LNCaP clone FGC (cell line): ENCODE measurements around the gene CYP4Z1.
A peak's percentile ranks its signal among the peaks of the same experiment; 100 is the strongest.
"Not testable (repeated sequence)": the region's sequence is repeated elsewhere in the genome, so short reads cannot be mapped to it uniquely, and the experiment has no call there.

Experiments used
- DNase-seq: peaks from one replicate; pipeline ENCODE4 v3.0.0-alpha.2; 2011; ENCODE audit warnings: low read depth
- H3K4me3 ChIP-seq: 2 replicates; pipeline ENCODE4 v1.5.1; 2011; ENCODE audit warnings: mild to moderate bottlenecking, low read depth, low read length, control low read depth
- TF ChIP-seq, protein P1 (sequence below): IDR thresholded peaks from 2 replicates; pipeline ENCODE4 v1.5.1; 2012; ENCODE audit warnings: mild to moderate bottlenecking; ENCODE audit not compliant: control insufficient read depth, insufficient read depth; ENCODE audit errors: extremely low read depth

CYP4Z1 gene

GRCh38 chr1:47031585-47031984 lies 35.4 kb upstream of the CYP4Z1 start:
- TF ChIP-seq, protein P1, sequence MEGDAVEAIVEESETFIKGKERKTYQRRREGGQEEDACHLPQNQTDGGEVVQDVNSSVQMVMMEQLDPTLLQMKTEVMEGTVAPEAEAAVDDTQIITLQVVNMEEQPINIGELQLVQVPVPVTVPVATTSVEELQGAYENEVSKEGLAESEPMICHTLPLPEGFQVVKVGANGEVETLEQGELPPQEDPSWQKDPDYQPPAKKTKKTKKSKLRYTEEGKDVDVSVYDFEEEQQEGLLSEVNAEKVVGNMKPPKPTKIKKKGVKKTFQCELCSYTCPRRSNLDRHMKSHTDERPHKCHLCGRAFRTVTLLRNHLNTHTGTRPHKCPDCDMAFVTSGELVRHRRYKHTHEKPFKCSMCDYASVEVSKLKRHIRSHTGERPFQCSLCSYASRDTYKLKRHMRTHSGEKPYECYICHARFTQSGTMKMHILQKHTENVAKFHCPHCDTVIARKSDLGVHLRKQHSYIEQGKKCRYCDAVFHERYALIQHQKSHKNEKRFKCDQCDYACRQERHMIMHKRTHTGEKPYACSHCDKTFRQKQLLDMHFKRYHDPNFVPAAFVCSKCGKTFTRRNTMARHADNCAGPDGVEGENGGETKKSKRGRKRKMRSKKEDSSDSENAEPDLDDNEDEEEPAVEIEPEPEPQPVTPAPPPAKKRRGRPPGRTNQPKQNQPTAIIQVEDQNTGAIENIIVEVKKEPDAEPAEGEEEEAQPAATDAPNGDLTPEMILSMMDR, result no peak
- DNase-seq, result no peak
- H3K4me3 ChIP-seq, result no peak overlapping the region

DNA sequence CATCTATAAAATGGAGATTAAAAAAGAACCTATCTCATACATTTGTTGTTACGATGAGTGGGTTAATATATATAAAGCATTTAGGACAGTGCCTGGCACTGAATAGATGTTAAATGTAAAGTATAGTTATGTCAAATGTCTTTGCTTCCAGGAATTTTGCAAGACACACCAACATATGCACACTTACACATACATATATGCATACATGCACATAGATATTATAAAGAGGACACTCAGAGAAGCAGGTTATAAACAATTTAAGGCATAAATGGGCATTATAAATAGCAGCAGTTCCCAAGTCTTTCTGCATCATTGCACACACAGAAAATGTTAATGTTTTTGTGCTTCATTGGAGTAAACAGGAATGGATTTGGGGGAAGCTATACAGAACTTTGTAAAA lies 30.3 kb upstream of the CYP4Z1 start:
- TF ChIP-seq, protein P1, result no peak
- no peak for DNase-seq
- no peak overlapping the region for H3K4me3 ChIP-seq

GRCh38 chr1:47059376-47059775 lies 7.7 kb upstream of the CYP4Z1 start:
- H3K4me3 ChIP-seq, result no peak overlapping the region
- peak; percentile 90 for DNase-seq
- TF ChIP-seq, protein P1, result no peak

DNA sequence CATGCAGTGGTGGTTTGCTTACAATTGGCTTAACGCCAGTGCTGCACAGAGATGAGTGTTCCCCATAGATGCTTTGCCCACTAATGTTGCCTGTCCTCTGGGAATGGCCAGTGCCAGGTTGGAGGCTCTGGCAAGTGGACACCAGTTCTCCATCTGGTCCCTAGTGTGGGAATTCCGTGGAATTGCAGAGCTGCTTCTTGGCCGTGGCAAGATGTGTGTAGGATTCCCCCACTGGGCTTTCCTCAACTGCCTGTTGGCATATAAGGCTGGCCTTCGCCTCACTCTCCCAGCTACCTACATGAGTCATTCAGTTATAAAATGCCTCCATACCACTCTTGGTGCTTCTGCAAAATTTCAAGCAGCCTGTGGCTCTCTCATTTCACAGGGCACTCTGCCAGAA lies 2.0 kb downstream of the CYP4Z1 start:
- not testable (repeated sequence) for DNase-seq, H3K4me3 ChIP-seq

- H3K4me3 ChIP-seq, DNase-seq: not testable (repeated sequence)
Measured at GRCh38 chr1:47069509-47069908, 2.5 kb downstream of the CYP4Z1 start.

- TF ChIP-seq, protein P1, result peak; percentile 57
- DNase-seq, H3K4me3 ChIP-seq: not testable (repeated sequence)
Measured at GRCh38 chr1:47089356-47089755, 22.3 kb downstream of the CYP4Z1 start.

DNA sequence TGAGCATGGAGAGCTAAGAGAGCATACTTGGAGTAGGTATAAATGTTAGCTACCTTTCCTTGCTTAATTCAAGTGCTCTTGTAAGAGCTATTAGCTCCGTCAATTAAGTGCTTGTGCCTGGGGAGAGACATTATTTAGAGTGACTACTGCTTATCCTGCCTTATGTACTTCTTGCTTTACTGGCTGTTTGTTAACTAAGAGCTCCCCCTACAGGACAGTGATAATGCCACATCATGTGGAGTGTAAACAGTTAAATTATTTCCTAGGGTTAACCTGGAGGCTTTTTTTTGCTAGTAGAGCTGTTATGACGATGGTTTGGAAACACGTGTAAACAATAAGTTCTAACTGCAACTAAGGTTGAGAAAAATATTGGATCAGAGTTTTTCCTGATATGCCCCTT lies 24.4 kb downstream of the CYP4Z1 start:
- H3K4me3 ChIP-seq, DNase-seq: not testable (repeated sequence)
- TF ChIP-seq, protein P1, result peak; percentile 30

DNA sequence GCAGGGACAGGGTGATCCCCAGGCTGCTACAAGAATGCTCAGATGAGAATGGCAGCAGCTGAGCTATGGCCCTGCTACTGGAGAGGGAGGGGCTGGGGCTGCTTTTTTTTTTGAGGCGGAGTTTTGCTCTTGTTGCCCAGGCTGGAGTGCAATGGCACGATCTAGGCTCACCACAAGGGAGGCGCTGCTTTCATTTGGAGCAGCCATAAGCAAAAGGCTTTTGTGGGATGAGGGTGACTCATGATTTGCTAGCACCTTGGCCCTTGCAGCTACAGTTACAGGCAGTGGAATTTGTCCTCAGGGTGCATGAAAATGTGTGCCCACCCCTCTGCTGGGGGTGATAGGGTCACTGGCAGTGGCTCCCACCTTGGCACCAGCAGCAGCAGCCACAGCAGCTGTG lies 37.8 kb downstream of the CYP4Z1 start:
- TF ChIP-seq, protein P1, result no peak
- DNase-seq, result no peak
- no peak overlapping the region for H3K4me3 ChIP-seq
